Neural progenitor cell (in vitro differentiated cells): ENCODE measurements around the gene CPEB1. TPM values are rescaled to one million over a fixed set of nuclear protein-coding genes. Genes with fewer than 3 reads are reported as not detected.

Experiments
- DNase-seq: peaks from one replicate; pipeline ENCODE4 v3.0.0-alpha.2; 2016; ENCODE audit warnings: low spot score
- H2AFZ ChIP-seq: fragments of 200-600 bp; sonication (generic); replicated peaks from 2 replicates; pipeline ENCODE4 v1.6.1; 2016; ENCODE audit warnings: antibody characterized with exemption
- H3F3A ChIP-seq: fragments of 200-600 bp; sonication (generic); 2 replicates; pipeline ENCODE4 v1.6.1; 2016; ENCODE audit warnings: antibody characterized with exemption, low read depth
- H3K27ac ChIP-seq: fragments of 200-600 bp; sonication (generic); 2 replicates; pipeline ENCODE4 v1.5.1; 2016; ENCODE audit warnings: mild to moderate bottlenecking
- H3K27me3 ChIP-seq: fragments of 200-600 bp; sonication (generic); 2 replicates; pipeline ENCODE4 v1.6.1; 2016; ENCODE audit warnings: mild to moderate bottlenecking, moderate library complexity
- H3K36me3 ChIP-seq: fragments of 200-600 bp; sonication (generic); 2 replicates; pipeline ENCODE4 v1.5.1; 2016
- H3K4me1 ChIP-seq: fragments of 200-600 bp; sonication (generic); 2 replicates; pipeline ENCODE4 v1.6.1; 2016; ENCODE audit warnings: mixed run types
- H3K4me2 ChIP-seq: fragments of 200-600 bp; sonication (generic); 2 replicates; pipeline ENCODE4 v1.6.1; 2016
- H3K4me3 ChIP-seq: fragments of 200-600 bp; sonication (generic); 2 replicates; pipeline ENCODE4 v1.5.1; 2016
- H3K79me2 ChIP-seq: fragments of 200-600 bp; sonication (generic); 2 replicates; pipeline ENCODE4 v1.6.1; 2016; ENCODE audit warnings: low read depth
- H3K9ac ChIP-seq: fragments of 200-600 bp; sonication (generic); 2 replicates; pipeline ENCODE4 v1.6.1; 2016
- H3K9me3 ChIP-seq: fragments of 200-600 bp; sonication (generic); 2 replicates; pipeline ENCODE4 v1.5.1; 2016; ENCODE audit warnings: low read depth
- H4K20me1 ChIP-seq: fragments of 200-600 bp; sonication (generic); 2 replicates; pipeline ENCODE4 v1.6.1; 2016; ENCODE audit warnings: low read depth
- H3K27ac Mint-ChIP-seq: 3 replicates; pipeline ENCODE4 v1.8.0; 2021; ENCODE audit warnings: mixed read lengths
- H3K27me3 Mint-ChIP-seq: 2 replicates; pipeline ENCODE4 v1.8.0; 2022; ENCODE audit warnings: low read depth, mild to moderate bottlenecking, inconsistent platforms, moderate library complexity, mixed read lengths; ENCODE audit not compliant: insufficient read depth
- H3K36me3 Mint-ChIP-seq: 3 replicates; pipeline ENCODE4 v1.8.0; 2021; ENCODE audit warnings: mixed read lengths
- H3K4me1 Mint-ChIP-seq: 3 replicates; pipeline ENCODE4 v1.8.0; 2021; ENCODE audit warnings: mixed read lengths
- H3K4me3 Mint-ChIP-seq: 3 replicates; pipeline ENCODE4 v1.8.0; 2021; ENCODE audit warnings: mild to moderate bottlenecking, moderate library complexity, mixed read lengths
- H3K9me3 Mint-ChIP-seq: 3 replicates; pipeline ENCODE4 v1.8.0; 2020; ENCODE audit warnings: mixed read lengths
- EZH2 ChIP-seq: fragments of 200-600 bp; sonication (generic); IDR thresholded peaks from 2 replicates; pipeline ENCODE4 v1.6.1; 2017; ENCODE audit warnings: antibody characterized with exemption, mild to moderate bottlenecking, moderate library complexity
- EZH2phosphoT487 ChIP-seq: fragments of 200-600 bp; sonication (generic); IDR thresholded peaks from 2 replicates; pipeline ENCODE4 v1.6.1; 2017; ENCODE audit warnings: antibody characterized with exemption
- total RNA-seq: library from RNA; depleted of rRNA; stranded (reverse); fragments of >200 nt; gene quantifications from 2 replicates; pipeline ENCODE4 v1.2.3, GENCODE V29; 2015; ENCODE audit warnings: low replicate concordance
- TF ChIP-seq, protein P1 (sequence below): fragments of 200-600 bp; sonication (generic); IDR thresholded peaks from 2 replicates; pipeline ENCODE4 v1.5.1; 2017; ENCODE audit warnings: antibody characterized with exemption, mild to moderate bottlenecking

Gene CPEB1
- total RNA-seq, 1 donor from 2014 or later: 2.1 TPM

- no peaks in the 10 kb centered on the region for H3K27me3 ChIP-seq
- H3F3A ChIP-seq: no peaks in the 10 kb centered on the region
- H2AFZ ChIP-seq: no peak overlapping the region
- Mint-ChIP-seq H3K9me3 (no peaks in the 10 kb centered on the region), H3K27ac (no peak overlapping the region), H3K27me3 (no peaks in the 10 kb centered on the region), H3K4me1 (no peaks in the 10 kb centered on the region), H3K36me3 (no peaks in the 10 kb centered on the region), H3K4me3 (no peak overlapping the region)
- H3K4me2 ChIP-seq: no peak overlapping the region
- no peaks in the 10 kb centered on the region for H4K20me1 ChIP-seq
- H3K4me3 ChIP-seq: no peak overlapping the region
- no peak overlapping the region for H3K9ac ChIP-seq
- H3K27ac ChIP-seq: no peak overlapping the region
- H3K9me3 ChIP-seq: no peaks in the 10 kb centered on the region
- H3K4me1 ChIP-seq: no peaks in the 10 kb centered on the region
- no peaks in the 10 kb centered on the region for H3K36me3 ChIP-seq
- no peak for DNase-seq
- TF ChIP-seq EZH2 (no peak), EZH2phosphoT487 (no peak)
- TF ChIP-seq, protein P1, sequence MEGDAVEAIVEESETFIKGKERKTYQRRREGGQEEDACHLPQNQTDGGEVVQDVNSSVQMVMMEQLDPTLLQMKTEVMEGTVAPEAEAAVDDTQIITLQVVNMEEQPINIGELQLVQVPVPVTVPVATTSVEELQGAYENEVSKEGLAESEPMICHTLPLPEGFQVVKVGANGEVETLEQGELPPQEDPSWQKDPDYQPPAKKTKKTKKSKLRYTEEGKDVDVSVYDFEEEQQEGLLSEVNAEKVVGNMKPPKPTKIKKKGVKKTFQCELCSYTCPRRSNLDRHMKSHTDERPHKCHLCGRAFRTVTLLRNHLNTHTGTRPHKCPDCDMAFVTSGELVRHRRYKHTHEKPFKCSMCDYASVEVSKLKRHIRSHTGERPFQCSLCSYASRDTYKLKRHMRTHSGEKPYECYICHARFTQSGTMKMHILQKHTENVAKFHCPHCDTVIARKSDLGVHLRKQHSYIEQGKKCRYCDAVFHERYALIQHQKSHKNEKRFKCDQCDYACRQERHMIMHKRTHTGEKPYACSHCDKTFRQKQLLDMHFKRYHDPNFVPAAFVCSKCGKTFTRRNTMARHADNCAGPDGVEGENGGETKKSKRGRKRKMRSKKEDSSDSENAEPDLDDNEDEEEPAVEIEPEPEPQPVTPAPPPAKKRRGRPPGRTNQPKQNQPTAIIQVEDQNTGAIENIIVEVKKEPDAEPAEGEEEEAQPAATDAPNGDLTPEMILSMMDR: no peak
- H3K79me2 ChIP-seq: no peaks in the 10 kb centered on the region
Measured at GRCh38 chr15:82625136-82625535, 22.0 kb downstream of the CPEB1 start.

DNA sequence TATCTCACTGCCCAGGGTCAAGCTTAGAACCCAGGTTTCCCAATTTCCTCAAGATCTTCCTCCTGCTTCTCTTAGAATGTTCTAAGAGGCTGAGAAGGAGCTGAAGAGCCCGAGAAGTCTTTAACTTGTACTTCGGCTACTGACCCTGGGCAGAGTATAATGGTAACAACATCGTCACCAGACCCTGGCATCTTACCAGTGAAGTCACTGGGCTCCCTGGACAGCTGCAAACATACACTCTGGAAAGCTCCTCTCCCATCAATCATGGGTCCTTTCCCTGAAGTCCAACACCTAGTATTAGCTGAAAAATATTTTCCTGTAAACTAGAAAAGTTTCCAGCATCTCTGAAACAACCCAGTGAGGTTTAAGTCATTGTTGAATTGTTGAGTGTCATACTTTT lies 22.7 kb downstream of the CPEB1 start:
- no peaks in the 10 kb centered on the region for H3K9me3 ChIP-seq
- no peaks in the 10 kb centered on the region for H3K27me3 Mint-ChIP-seq
- H3K36me3 Mint-ChIP-seq: no peaks in the 10 kb centered on the region
- H3F3A ChIP-seq: no peaks in the 10 kb centered on the region
- no peak for TF ChIP-seq EZH2
- TF ChIP-seq EZH2phosphoT487: no peak
- TF ChIP-seq, protein P1: no peak
- H3K36me3 ChIP-seq: no peaks in the 10 kb centered on the region
- H3K9ac ChIP-seq: no peak overlapping the region
- no peak overlapping the region for H2AFZ ChIP-seq
- no peak for DNase-seq
- no peak overlapping the region for H3K4me2 ChIP-seq
- H4K20me1 ChIP-seq: no peaks in the 10 kb centered on the region
- no peaks in the 10 kb centered on the region for H3K4me1 ChIP-seq
- H3K4me1 Mint-ChIP-seq: no peaks in the 10 kb centered on the region
- H3K4me3 Mint-ChIP-seq: no peak overlapping the region
- H3K4me3 ChIP-seq: no peak overlapping the region
- H3K27ac Mint-ChIP-seq: no peak overlapping the region
- no peaks in the 10 kb centered on the region for H3K79me2 ChIP-seq
- H3K27me3 ChIP-seq: no peaks in the 10 kb centered on the region
- no peak overlapping the region for H3K27ac ChIP-seq
- H3K9me3 Mint-ChIP-seq: no peaks in the 10 kb centered on the region

- Mint-ChIP-seq H3K4me1 (no peaks in the 10 kb centered on the region), H3K4me3 (no peak overlapping the region), H3K27me3 (no peaks in the 10 kb centered on the region), H3K27ac (no peak overlapping the region), H3K9me3 (no peaks in the 10 kb centered on the region), H3K36me3 (no peaks in the 10 kb centered on the region)
- H3K27me3 ChIP-seq: no peaks in the 10 kb centered on the region
- no peak overlapping the region for H3K4me3 ChIP-seq
- no peak overlapping the region for H3K4me2 ChIP-seq
- H3K27ac ChIP-seq: no peak overlapping the region
- H4K20me1 ChIP-seq: no peaks in the 10 kb centered on the region
- no peaks in the 10 kb centered on the region for H3F3A ChIP-seq
- no peak overlapping the region for H2AFZ ChIP-seq
- TF ChIP-seq, protein P1: no peak
- no peak for TF ChIP-seq EZH2
- H3K9me3 ChIP-seq: no peaks in the 10 kb centered on the region
- no peaks in the 10 kb centered on the region for H3K79me2 ChIP-seq
- H3K36me3 ChIP-seq: no peaks in the 10 kb centered on the region
- no peaks in the 10 kb centered on the region for H3K4me1 ChIP-seq
- no peak for DNase-seq
- no peak overlapping the region for H3K9ac ChIP-seq
Measured at GRCh38 chr15:82624008-82624407, 23.2 kb downstream of the CPEB1 start.

DNA sequence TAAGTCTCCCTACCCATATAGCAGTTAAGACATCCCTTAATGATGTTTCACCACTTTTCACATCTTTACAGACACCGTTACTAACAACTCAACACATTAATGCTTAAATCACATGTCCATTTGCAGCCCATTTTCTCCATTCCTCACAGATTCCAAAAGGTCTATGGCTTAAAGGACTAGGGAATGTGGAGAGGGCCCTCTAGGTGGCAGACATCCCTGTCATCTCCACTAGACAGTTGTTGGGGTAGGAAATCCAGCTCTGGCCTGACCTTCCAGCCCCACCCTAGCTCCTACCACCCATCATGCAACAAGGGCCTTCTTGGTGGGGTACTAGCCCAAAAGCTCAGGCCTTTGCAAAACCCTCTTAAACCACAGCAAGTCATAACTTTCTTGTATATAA lies 25.2 kb downstream of the CPEB1 start:
- peak; percentile 11 for DNase-seq
- Histone ChIP-seq H3K27me3 (no peaks in the 10 kb centered on the region), H3K4me1 (no peaks in the 10 kb centered on the region), H3F3A (no peaks in the 10 kb centered on the region), H2AFZ (no peak overlapping the region), H3K36me3 (no peaks in the 10 kb centered on the region), H3K9ac (no peak overlapping the region), H3K27ac (no peak overlapping the region), H3K79me2 (no peaks in the 10 kb centered on the region), H3K4me3 (no peak overlapping the region), H4K20me1 (no peaks in the 10 kb centered on the region), H3K4me2 (no peak overlapping the region), H3K9me3 (no peaks in the 10 kb centered on the region)
- H3K9me3 Mint-ChIP-seq: no peaks in the 10 kb centered on the region
- no peak for TF ChIP-seq EZH2
- TF ChIP-seq, protein P1: peak; percentile 37
- H3K4me3 Mint-ChIP-seq: no peak overlapping the region
- H3K36me3 Mint-ChIP-seq: no peaks in the 10 kb centered on the region
- H3K27me3 Mint-ChIP-seq: no peaks in the 10 kb centered on the region
- H3K27ac Mint-ChIP-seq: no peak overlapping the region
- no peaks in the 10 kb centered on the region for H3K4me1 Mint-ChIP-seq
